Measurements from ENCODE around the gene SMIM7.

DNA sequence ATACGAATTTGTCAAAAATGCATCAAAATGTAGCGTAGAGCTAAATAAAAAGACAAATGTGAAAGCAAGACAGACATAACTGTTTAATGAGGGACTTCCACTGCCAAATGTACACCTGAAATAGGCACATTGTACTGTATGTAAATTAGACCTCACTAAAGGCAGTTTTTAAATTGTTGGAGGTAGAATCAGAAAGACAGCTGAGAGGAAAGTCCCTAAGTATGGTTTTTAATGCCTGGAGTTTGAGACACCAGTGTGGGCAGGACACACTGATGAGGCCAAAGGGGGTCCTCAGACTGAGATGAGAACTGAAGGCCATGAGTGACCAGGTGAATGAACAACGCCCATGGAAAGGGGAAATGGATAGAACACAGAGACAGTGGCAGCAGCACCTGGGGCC is 54.8 kb downstream of the SMIM7 start:
- TF ChIP-seq POLR2A (IDR thresholded peaks at IDR 0.05; ENCODE audit: low read depth, low read length) = no peak
- no peak for TF ChIP-seq POLR2AphosphoS5 (IDR thresholded peaks at IDR 0.05; ENCODE audit: low read depth, low read length)
- TF ChIP-seq TAF1 (IDR thresholded peaks at IDR 0.05; ENCODE audit: borderline replicate concordance, low read depth, low read length) = no peak

All from GM12892 (cell line).